Fibroblast of mammary gland (primary cell): Measurements from ENCODE around the gene ZC3H12C.

Experiments
- DNase-seq: peaks from one replicate; pipeline ENCODE4 v3.0.0-alpha.2; 2010; ENCODE audit warnings: low read depth
- H3K4me3 ChIP-seq: 2 replicates; pipeline ENCODE4 v1.5.1; 2011; ENCODE audit warnings: low read depth, mild to moderate bottlenecking, low read length, moderate library complexity; ENCODE audit not compliant: control insufficient read depth
- TF ChIP-seq, protein P1 (sequence below): conservative IDR thresholded peaks from 2 replicates; pipeline ENCODE4 v1.5.1; 2011; ENCODE audit warnings: low read depth, low read length, inconsistent platforms; ENCODE audit not compliant: control insufficient read depth, insufficient read depth

Gene ZC3H12C

GRCh38 chr11:110141812-110142211 is 48.6 kb downstream of the ZC3H12C start:
- H3K4me3 ChIP-seq, result no peak overlapping the region
- DNase-seq, result no peak
- TF ChIP-seq, protein P1, sequence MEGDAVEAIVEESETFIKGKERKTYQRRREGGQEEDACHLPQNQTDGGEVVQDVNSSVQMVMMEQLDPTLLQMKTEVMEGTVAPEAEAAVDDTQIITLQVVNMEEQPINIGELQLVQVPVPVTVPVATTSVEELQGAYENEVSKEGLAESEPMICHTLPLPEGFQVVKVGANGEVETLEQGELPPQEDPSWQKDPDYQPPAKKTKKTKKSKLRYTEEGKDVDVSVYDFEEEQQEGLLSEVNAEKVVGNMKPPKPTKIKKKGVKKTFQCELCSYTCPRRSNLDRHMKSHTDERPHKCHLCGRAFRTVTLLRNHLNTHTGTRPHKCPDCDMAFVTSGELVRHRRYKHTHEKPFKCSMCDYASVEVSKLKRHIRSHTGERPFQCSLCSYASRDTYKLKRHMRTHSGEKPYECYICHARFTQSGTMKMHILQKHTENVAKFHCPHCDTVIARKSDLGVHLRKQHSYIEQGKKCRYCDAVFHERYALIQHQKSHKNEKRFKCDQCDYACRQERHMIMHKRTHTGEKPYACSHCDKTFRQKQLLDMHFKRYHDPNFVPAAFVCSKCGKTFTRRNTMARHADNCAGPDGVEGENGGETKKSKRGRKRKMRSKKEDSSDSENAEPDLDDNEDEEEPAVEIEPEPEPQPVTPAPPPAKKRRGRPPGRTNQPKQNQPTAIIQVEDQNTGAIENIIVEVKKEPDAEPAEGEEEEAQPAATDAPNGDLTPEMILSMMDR, result no peak

DNA sequence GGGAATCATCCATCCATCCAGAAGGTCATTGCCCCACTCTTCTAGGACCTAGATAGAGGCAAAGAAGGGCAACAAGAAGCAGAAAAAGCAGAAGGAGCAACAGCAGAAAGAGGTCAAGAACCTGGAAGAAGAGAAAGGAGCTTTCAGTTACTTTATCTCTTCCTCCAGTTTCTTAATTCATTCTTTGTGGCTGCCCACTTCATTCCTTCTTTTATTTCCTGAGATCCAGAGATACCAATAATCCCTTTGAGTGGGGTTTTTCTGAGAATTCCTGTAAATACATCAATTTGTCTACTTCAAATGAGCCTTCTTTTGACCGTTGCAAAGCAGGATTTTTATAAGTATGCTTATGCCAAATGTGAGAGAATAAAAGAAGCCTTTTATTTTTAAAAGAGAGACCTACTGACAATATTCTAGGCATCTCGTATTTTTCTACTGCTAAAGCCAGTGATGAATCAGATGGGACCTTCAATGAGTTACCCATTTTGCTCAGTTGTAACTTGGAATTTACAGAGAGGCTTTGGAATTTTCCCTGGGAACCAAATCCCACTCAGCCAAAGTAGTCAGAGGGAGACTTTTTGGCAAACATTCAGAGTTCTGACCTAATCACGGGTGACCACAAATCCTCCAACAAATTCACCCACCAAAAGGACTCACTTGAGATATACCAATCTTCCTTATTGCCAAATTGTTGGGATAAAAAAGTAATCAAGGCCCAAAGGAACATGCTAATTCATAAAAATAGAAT is 54.9 kb downstream of the ZC3H12C start:
- H3K4me3 ChIP-seq, result no peak overlapping the region
- TF ChIP-seq, protein P1, result no peak
- DNase-seq, result peak; percentile 94

DNA sequence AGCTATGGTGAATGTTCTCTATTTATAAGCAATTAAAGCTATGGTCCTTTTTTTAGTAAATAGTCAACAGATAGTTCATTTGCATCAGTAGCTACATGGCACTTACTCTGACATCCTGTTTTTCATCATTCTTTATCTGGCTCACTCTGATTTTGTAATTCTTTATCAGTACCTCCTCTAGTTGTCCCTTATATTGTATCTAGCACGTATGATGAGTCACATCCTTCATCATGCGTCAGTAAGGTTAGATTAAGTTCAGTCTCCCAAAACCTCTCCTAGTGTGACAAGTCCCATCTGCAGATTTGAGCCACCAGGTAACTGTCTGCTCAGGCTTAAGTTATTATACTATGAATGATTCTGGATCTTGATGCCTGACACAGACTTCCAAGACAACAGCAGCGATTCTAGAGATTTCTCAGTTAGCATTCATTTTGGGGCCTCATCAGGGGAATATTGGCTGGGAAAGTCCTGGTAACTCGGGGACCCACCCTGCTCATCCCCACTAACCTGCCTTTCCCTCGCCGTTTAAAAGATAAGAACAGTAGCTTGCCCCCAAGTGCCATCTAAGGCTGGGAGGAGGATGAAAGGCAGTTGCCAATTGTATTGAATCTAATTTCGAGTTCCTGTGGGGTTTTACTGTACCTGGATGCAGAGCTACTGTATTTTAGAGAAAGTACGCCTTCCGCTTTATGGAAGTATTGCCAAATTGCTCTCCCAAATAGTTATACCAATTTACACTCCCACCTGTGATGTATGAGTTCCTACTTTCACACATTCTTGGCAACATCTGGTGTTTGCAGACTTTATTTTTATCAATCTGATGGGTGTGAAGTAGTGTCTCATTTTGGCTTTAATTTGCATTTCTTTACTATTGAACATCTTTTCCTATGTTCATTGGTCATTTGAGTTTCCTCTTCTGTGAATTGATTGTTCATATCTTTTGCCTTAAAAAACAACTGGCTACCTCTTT is 55.9 kb downstream of the ZC3H12C start:
- no peak overlapping the region for H3K4me3 ChIP-seq
- peak; percentile 90 for DNase-seq
- TF ChIP-seq, protein P1, result no peak

- no peak overlapping the region for H3K4me3 ChIP-seq
- TF ChIP-seq, protein P1, result no peak
- no peak for DNase-seq
Measured at GRCh38 chr11:110152199-110152598, 59.0 kb downstream of the ZC3H12C start.

DNA sequence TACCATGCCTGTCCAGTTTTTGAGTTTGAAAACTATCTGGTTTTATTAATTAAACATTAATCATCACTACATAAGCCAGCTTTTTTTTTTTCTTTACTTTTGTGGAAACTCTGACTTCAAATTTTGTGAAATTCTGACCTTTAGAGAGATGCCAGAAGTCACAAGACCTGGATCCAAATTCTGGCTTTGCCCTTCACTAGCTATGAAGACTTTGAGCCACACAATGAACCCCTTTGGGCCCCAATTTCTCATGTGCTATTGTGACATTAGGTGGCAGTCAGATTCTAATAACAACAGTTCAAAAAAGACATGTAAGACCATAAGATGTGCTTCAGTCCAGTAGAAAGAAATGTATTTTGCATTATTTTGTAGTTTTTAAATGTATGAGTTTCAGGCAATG is 60.3 kb downstream of the ZC3H12C start:
- TF ChIP-seq, protein P1, result no peak
- no peak overlapping the region for H3K4me3 ChIP-seq
- DNase-seq, result no peak

DNA sequence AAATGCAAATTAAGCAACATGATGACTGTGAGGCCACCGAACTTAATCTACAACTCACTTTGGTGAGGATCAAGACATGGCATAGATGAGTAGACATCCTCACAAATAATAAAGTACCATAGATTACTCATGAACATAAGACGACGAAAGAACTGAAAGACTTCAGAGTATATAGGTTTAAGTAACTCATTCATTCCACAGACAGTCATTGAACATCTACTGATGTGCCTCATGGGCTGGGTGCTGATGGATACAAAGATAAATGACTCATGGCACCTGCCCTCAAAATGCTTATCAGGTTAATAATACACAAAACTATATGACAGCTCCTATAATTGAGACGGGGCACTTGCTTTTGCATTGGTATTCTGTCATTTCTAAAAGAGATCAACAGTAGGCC is 63.3 kb downstream of the ZC3H12C start:
- TF ChIP-seq, protein P1, result no peak
- no peak for DNase-seq
- no peak overlapping the region for H3K4me3 ChIP-seq
